Measurements from ENCODE around the gene OIP5. TPM values are rescaled to one million over a fixed set of nuclear protein-coding genes. Genes with fewer than 3 reads are reported as not detected.

Gene OIP5
- total and polyA plus RNA-seq, 2 of the 13 experiments (the other 11 are each of a cell fraction or from before 2014, with no cell fraction given): 10.7 to 38.0 TPM

DNA sequence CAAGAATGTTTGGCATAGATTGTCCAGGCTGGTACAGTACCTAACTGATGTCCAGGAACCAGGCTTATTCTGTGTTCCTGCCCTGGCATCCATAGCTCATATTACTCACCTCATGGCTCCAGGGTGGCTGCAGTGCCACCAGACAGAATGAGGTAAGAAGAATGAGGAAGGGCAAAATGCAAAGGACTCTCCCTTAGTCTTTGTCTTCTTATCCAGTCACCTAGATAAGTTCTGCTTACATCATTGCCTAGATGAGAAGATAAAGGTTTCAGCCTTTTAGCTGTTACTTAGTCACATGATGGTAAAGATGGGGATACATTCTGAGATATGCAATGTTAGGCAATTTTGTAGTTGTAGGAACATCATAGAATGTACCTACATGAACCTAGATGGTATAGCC, 55.6 kb downstream of the OIP5 start (continued):
- TF ChIP-seq KIAA2018 (CRISPR knock-in tag; IDR thresholded peaks at IDR 0.05; ENCODE audit: borderline replicate concordance): no peak
- no peak for TF ChIP-seq ZNF737 (CRISPR knock-in tag; IDR thresholded peaks at IDR 0.05; ENCODE audit: borderline replicate concordance)

GRCh38 chr15:41269887-41270286, 62.5 kb downstream of the OIP5 start:
- in situ Hi-C loops (cut with HindIII; ENCODE audit: extremely low pct_ligation_motif_present, low pct_unique_long_range_greater_than_20kb) (no loop called here), intact Hi-C loops (cut with micrococcal nuclease; ENCODE audit: unreplicated experiment) (no loop called here)
- H3K27me3 ChIP-seq (ENCODE audit: control insufficient read depth in 1 of 2, insufficient read depth in 2 of 2, low read length in 2 of 2): no peaks in the 10 kb centered on the region
- CTCF ChIA-PET (ENCODE audit: low intra/inter-chr PET ratio, low total read pairs): no interaction called here
- H2AFZ ChIP-seq (ENCODE audit: low read length): no peak overlapping the region
- H3K4me2 ChIP-seq (ENCODE audit: low read depth, low read length): no peak overlapping the region
- BruUV-seq (replicated peaks): no TSS peak
- POLR2A ChIA-PET: no interaction called here
- no peak for DNase-seq (ENCODE audit: low spot score)
- WGBS (ENCODE audit: low lambda C conversion rate): 100% methylated on average over 2 of the region's 2 CpGs
- TF ChIP-seq RFX1 (IDR thresholded peaks at IDR 0.05): no peak
- no peak for TF ChIP-seq TCF7 (IDR thresholded peaks at IDR 0.05; ENCODE audit: low read depth)
- TF ChIP-seq ARNT2 (CRISPR knock-in tag; IDR thresholded peaks at IDR 0.05; ENCODE audit: low read depth): no peak
- TF ChIP-seq ZNF292 (CRISPR knock-in tag; IDR thresholded peaks at IDR 0.05; ENCODE audit: borderline replicate concordance, low read depth): no peak
- TF ChIP-seq GABPA (IDR thresholded peaks at IDR 0.05; ENCODE audit: low read depth, low read length): no peak
- TF ChIP-seq GABPA (CRISPR knock-in tag; IDR thresholded peaks at IDR 0.05; ENCODE audit: low read depth): no peak
- no peak for TF ChIP-seq ZNF629 (CRISPR knock-in tag; conservative IDR thresholded peaks at IDR 0.05)
- no peak for TF ChIP-seq ARID2 (CRISPR knock-in tag; IDR thresholded peaks at IDR 0.05; ENCODE audit: borderline replicate concordance)
- TF ChIP-seq MXI1 (IDR thresholded peaks at IDR 0.05; ENCODE audit: borderline replicate concordance, low read depth, low read length): no peak
- no peaks in the 10 kb centered on the region for H3K9me3 ChIP-seq (ENCODE audit: low read length)
- no peaks in the 10 kb centered on the region for H3K4me1 ChIP-seq (ENCODE audit: insufficient read depth, low read length)
- no peak for ATAC-seq
- H3K79me2 ChIP-seq (ENCODE audit: insufficient read depth, low read length): no peaks in the 10 kb centered on the region
- H3K27ac ChIP-seq (ENCODE audit: extremely low read length, insufficient read depth, low read length): no peak overlapping the region
- no peak overlapping the region for H3K9ac ChIP-seq (ENCODE audit: insufficient read depth, low read depth, low read length)
- H3K36me3 ChIP-seq (replicated peaks in 1 of 2; ENCODE audit: control insufficient read depth in 1 of 2, insufficient read depth in 2 of 2, low read length in 2 of 2): peaks cover 4 to 31% of the 10 kb centered on the region in 2 experiments; a peak in 3 of 5 replicates
- no peak overlapping the region for H3K4me3 ChIP-seq (replicated peaks in 1 of 3; ENCODE audit: insufficient read depth in 1 of 3, low read depth in 2 of 3, low read length in 3 of 3)
- FAIRE-seq: no peak
- no peaks in the 10 kb centered on the region for H4K20me1 ChIP-seq (ENCODE audit: insufficient read depth, low read length)
